Effector CD4-positive, alpha-beta T cell (primary cell): Measurements from ENCODE around the gene GUCY1A2. TPM values are rescaled to one million over a fixed set of nuclear protein-coding genes. Genes with fewer than 3 reads are reported as not detected.
"Not testable (repeated sequence)": the region's sequence is repeated elsewhere in the genome, so short reads cannot be mapped to it uniquely, and the experiment has no call there.

Experiments used
- DNase-seq: peaks from one replicate; pipeline ENCODE4 v3.0.0-alpha.2; 2020
- total RNA-seq: gene quantifications from one replicate; lab custom pipeline; 2026; lab: John Stamatoyannopoulos, UW

GUCY1A2 gene, protein sequence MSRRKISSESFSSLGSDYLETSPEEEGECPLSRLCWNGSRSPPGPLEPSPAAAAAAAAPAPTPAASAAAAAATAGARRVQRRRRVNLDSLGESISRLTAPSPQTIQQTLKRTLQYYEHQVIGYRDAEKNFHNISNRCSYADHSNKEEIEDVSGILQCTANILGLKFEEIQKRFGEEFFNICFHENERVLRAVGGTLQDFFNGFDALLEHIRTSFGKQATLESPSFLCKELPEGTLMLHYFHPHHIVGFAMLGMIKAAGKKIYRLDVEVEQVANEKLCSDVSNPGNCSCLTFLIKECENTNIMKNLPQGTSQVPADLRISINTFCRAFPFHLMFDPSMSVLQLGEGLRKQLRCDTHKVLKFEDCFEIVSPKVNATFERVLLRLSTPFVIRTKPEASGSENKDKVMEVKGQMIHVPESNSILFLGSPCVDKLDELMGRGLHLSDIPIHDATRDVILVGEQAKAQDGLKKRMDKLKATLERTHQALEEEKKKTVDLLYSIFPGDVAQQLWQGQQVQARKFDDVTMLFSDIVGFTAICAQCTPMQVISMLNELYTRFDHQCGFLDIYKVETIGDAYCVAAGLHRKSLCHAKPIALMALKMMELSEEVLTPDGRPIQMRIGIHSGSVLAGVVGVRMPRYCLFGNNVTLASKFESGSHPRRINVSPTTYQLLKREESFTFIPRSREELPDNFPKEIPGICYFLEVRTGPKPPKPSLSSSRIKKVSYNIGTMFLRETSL
- total RNA-seq = not detected

DNA sequence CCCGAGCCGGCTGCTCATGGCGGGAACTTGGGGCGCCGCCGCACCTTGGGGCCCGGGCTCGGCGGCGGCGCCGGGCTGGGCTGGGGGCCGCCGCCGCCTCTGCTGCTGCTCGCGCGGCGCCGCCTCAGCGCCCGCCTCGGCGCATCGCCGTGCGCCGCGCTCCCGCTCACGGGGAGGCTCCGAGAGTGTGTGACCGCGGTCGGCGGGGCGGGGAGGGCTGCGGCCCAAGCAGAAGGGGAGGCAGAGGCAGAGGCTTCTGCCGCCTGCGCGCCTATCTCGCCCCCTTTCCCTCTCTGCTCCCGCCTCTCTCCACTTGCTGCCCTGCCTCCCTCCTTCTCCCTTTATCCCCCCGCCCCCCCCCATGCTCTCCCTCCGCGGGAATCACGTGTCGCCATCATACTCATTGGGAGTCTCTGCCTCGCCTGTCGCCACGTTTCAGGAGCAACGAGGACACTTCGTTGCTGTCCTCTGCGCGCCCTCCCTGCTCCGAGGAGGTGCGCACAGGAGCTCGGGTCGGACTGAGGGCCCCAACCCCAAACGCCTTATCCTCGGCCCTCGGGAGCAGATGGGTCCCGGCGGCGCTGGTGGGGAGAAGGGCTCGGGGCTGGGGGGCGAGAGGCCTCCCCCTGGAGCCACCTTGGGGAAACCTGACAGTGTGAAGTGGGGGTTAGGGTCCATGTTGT lies at the start of gene GUCY1A2:
TSS of gene GUCY1A2 (minus strand) at position 258 of the 683 bp plus-strand sequence. CDS start 421 bp downstream, outside the sequence.
- DNase-seq = no peak

DNA sequence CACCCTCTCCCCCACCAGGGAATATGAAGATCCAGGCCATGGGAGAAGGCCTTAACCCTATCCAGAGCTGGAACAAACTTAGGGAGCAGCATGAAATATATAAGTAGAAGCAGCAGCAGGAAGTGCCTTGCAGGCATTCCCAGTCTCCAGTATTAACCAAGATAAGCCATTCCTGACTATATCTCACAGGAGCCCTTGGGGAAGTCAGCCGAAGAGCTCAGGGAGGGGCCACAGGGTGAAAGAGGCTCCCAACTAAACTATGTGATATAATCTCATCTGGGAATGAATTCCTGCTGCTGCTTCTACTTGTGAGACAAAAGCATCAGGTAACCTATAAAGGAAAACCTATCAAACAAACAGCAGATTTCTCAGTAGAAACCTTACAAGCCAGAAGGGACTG lies 36.1 kb upstream of the GUCY1A2 start:
- no peak for DNase-seq

DNA sequence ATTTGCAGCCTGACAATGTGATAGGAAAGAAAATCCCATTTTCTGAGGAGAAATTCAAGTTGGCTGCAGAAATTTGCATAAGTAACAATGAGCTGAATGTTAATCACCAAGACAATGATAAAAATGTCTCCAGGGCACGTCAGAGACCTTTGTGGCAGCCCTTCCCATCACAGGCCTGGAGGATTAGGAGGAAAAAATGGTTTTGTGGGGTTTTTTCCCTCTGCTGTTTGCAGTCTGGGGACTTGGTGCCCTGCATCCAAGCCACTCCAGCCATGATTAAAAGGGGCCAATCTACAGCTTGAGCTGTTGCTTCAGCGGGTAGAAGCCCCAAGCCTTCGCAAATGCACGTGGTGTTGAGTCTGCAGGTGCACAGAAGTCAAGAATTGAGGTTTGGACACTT lies 33.1 kb upstream of the GUCY1A2 start:
- not testable (repeated sequence) for DNase-seq

DNA sequence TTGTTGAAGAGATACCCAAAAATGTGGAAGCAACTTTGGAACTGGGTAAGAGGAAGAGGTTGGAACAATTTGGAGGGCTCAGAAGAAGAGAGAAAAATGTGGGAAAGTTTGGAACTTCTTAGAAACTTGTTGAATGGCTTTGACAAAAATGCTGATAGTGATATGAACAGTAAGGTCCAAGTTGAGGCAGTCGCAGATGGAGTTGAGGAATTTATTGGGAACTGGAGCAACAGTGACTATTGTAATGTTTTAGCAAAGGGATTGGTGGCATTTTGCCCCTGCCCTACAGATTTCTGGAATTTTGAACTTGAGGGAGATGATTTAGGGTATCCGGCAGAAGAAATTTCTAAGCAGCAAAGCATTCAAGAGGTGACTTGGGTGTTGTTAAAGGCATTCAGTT lies 32.6 kb upstream of the GUCY1A2 start:
- not testable (repeated sequence) for DNase-seq

DNA sequence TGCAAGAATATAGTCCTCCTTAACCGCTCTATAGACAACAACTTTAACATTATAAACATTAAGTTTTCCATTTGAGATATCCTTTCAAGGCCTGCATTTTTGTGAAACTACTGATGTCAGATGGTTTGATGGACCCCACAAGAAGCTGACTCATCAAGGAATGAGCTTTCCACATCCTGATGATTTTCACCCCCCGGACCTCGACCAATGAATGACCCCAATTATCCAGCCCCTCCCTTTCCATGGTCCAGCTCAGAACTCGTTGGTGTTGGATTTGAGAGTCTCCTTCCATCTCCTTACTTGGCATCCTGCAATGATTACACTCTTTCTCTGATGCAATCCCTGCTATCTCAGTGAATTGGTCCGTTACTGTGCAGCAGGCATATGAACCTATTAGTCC lies 31.8 kb upstream of the GUCY1A2 start:
- DNase-seq = no peak

DNA sequence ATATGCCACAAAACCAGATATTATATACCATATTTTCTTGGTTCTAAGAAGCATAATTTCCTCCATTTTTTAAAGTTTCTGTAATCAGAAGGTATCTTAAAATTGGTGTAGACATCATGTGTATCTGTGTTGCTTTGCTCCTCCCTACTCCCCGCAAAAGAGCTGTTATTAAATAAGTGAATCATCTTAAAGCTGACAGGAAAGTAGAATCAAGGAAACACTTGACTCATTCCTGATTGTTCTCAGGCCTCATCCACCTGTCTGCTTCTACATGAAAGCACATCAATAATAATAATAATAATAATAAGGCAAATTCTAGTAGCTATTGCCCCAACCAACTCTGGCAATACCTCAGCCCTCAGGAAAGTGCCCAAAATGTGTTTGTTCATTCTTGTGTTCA lies 26.2 kb upstream of the GUCY1A2 start:
- no peak for DNase-seq

DNA sequence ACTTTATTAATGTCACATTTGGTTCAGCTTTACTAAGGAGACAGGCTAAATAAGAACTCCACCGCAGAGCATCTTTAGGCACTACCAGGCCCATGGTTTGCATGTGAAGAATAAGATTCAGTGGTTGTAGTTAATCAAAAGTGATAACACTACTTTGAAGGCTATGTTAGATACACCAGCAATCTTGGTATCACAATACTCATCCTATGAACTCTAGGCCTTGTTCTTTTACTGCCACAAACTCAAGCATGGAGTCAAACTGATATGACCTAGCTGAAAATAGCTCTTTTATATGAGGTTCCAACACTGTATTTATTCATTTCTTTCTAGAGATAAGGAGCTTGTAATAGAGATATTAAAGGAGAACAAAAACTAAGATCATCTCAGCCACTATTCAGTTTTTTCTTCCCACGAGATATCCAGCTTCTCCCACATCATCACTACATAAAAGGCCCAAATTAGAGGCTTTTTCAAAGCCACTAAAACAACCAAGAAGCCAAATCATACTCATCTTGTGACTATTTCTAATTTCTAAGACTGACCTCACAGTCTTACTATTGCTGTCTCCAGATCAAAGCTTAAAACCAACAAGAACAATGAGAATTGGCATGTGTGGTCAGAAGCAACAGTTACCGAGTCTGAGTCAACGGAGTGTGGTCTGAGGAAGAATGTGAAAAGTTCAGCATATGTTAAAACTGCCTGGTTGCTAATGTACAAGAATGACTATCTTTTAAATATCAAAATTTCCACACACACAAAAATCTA lies 25.1 kb upstream of the GUCY1A2 start:
- no peak for DNase-seq

DNA sequence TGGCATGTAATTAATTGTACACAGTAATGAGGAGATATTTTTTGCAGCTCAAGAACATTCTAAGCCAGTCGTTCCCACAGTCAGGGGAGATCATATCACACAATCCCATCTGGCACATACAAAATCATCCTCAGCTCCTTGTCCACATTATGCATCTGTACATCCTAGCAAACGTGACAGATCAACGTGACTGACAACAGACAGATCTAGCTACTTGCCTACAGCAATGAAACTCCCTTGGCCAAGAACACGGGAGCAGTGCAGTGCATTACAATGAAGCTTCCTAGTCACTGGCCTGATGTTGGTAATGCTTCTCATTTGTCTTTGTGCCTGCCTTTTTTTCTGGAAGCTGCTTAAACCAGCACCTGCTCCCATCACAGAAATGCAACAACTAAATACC lies 24.5 kb upstream of the GUCY1A2 start:
- no peak for DNase-seq

DNA sequence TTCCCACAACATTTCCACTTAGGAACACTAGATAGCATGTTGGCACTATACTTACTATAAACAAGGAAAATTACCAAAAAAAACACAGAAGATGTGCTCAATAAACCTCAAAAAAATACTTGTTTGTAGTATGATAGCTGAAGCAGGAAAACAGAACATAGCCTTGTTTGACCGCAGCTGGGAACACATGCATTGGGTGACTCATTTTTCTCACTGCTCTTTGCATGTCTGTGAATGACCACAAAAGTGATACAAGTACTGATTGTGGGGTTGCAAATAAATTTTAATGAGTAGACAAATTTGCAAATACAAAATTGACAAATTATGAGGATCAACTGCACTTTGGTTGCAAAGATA lies 22.8 kb upstream of the GUCY1A2 start:
- no peak for DNase-seq

DNA sequence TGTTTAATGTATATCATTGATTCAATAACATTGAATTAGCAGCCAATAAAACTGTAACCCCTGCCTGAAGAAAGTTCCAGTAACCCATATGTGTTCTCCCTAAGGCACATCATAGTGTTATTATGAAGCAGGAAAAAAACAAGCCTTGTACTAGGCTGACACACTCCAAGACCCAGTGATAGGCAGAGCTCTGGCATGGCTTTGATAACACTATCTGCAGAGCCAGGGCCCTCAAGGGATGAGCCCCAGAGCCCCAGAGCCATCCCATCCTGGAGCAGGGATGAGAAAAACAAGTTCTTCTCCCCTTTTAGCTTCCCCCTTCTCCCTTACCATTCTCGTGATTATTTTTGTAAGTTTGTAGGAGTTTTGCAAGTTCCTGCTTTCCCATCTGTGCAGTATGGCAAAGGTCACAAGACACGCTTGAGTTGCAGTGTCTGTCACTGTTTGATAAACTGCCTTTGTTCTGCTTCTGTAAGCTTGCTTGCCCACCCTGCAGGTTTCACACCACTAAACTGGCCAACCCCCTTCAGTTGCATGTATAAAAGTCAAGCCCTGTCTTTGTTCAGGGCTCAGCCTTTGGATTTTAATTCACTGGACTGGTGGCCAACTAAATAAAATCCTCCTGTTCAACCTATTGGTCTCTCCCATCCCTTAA lies 22.3 kb upstream of the GUCY1A2 start:
- no peak for DNase-seq

DNA sequence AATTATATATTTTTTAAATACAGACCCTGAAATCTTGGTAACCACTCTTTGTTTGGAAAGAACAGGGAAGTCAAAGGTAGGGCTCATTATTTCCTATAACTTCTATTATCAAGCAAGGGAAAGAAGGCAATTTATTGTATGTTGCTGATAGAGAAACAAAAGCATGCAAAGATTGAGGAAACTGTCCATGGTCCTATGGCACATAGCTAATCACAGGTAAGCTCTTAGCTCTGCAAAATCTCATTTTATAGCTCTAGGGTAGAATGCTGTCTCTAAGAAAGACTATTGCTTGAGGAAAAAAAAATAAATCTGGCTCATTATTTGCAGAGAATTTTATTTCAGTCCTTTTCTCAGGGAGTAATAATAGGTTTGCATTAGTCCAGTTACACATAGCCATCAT lies 7.4 kb upstream of the GUCY1A2 start:
- no peak for DNase-seq

DNA sequence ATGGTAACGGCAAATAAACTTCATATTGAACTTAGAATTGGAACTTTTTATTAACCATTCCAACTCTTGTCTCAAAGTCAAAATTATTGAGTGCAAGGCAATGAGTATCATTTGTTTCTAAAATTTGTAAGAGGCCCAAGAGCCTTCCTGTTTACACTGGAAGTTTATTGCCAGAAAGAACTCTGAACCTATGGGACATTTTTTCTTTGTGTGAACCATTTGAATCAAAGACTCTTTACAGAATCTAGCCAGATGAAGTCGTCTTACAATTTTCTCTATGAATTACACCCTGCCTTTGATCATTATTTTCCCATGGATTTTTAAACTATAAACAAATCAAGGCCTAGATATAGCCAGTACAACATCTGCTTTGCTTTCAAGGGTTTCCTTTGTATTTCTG lies 2.3 kb upstream of the GUCY1A2 start:
- no peak for DNase-seq

DNA sequence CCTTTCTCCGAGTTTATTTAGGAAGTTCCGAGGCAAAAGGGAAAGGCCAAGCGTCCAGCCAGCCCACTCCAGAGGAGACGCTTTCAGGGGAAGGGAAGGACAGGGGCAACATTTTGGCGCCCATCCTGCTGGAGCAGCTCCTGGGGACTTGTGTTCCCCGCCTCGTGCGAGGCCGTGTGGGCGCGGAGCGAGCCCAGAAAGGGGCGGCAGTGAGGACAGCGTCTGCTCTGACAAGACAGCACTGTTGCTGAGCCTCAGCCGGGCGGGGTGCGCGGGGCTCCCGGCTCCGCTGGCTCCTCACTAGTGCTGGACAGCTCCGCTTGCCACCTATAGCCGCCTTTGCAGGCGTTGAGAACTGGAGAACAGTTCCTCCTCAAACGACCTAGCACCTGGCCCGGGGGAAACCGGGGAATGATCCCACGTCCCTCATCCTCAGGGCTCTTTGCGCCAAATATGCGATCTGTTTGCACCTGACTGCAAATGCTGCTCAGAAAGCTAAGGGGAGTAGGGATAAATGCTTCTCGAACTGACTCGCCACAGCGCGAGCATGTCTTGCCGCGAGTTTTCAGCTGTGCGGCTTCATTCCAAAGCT lies 722 bp upstream of the GUCY1A2 start:
- DNase-seq = no peak

DNA sequence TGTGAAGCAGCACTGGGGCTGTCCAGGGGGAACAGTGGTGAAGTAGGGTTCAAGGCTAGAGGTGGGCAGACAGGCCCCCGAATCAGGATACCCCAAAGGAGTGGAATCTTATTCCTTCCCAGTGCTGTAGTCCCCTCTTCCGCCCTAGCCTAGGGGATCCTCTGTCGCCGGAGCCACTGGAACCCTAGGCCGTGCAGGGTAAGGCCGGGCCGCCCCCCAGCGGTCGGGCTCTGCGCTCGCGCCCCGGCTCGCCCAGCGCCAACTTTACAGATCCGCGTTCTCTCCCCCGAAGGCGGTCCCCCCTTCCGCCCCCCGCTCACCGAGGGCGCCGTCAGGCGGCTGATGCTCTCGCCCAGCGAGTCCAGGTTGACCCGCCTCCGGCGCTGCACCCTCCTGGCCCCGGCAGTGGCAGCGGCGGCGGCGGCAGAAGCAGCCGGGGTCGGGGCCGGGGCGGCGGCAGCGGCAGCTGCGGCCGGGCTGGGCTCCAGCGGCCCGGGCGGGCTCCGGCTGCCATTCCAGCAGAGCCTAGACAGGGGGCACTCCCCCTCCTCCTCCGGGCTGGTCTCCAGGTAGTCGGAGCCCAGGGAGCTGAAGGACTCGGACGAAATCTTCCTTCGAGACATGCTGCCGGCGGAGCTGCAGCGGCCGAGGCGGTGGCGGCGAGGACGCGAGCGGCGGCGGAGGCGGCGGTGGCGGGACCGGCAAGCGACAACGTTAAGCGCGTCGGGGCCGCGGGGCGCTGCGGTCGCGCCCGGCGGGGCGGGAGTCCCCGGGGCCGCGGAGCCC lies 650 bp downstream of the GUCY1A2 start:
- no peak for DNase-seq

DNA sequence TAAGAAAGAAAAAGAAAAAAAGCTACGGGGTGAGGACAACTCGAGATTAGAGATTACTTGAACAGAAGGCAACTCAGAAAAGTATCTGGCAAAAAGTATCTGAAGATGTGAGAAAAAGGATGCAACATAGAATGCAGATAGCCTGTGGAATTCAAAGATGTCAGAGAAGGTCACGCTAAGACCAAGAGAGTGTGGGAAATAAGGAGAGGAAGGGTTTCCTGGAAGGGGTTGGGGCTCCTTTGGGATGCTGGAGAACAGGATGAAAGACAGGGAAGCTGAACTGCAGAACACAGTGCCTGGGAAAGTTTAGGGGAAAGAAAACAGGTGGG lies 1.2 kb downstream of the GUCY1A2 start:
- no peak for DNase-seq

DNA sequence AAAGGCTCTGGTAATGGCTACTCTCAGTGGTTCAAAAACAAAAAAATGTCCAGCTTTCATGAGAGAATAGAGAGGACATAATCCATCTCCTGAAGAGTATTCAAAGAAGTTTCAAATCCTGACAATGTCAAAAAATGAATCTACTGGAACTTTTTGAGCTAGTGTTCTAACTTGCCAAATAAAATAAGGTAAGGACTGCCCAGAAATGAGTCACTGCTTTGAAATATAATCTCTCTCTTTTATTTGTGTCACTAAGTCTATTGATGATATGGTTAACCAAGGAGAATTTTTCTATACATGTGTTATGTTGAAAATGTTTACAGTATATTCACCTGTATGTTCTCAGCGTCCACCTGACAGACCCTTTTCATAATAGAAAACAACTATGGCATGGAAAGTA lies 3.4 kb downstream of the GUCY1A2 start:
- DNase-seq = no peak

DNA sequence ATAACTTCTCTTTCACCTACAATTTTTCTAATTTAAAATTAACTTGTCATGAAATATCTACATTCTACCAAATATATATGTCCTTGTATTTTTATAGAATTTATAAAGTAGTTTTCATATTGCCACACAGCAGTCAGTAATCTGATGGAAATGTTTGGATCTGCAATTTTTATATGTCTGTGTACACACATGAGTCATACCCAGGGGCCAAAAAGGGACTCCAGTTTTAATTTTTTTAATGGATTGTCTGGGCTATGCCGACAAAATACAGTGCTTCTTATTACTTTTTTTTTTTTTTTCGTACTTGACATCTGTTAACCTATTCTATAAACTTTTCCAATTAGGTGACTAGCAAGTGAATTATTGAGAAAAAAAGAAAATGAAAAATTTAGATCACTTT lies 6.3 kb downstream of the GUCY1A2 start:
- no peak for DNase-seq

DNA sequence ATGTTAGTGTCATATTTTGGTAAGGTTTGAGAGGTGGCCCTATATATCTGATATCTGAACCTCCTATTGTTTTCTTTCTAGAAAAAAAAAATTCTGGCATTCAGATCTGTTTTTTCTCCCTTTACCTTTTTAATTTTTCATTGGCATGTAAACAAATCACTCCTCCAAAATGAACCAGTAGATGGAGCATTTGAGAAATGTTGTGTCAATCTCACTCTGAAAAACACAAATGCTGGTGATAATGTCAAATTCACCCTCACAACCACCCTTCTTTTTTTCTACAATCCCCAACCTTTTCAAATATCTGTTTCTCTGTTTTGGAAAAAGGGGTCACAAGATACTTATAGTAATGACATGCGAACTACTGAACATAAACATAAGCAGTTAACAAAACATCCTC lies 9.1 kb downstream of the GUCY1A2 start:
- no peak for DNase-seq

DNA sequence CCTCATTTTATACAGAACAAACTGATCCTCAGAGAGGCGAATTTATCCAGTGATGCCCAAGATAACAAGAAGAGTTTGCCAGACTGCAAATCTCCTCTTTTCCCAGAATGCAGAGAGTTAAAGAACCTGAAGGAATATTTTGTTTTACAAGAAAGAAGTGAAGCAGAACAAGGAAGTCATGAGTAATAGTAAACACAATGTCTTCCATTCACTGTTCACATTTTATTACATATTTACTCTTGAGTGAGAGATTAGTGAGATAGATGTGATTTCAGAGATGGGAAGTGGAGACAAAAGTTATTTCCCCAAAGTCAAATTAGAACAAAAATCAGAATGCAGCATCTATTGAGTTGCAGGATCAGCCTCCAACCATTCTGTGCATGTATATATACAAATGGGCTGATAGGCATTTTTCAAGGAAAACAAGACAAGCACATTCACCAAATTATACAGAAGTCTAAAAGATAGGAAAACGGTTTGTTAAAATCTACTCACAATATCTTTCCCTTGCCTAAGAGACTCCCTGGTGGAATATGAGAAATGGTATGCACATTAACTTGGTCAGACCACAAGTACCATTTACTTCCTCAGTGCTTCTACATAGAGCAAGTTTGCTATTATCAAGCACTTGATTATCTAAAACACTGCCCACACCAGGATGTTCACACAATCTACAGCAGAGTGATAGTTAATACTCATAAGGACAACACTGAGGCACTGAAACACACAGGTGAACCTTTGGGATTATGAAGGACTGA lies 12.0 kb downstream of the GUCY1A2 start:
- DNase-seq = no peak

DNA sequence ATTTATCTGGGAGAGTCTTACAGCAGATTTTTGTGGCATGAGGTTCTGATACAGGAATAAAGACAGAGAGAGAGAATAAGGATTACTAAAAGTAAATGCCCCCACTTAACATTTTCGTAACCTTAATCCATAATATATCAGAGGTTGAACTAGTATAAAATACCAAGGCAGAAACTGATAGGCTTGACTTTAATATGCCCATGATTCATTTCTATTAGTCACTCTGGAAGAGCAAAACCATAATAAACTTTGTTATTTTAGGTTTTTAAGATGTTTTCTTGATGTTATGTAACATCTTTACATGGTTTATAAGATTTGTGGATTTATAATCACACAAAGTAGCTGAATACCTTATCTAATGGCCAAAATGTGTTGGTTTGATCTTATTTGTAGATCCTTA lies 19.1 kb downstream of the GUCY1A2 start:
- no peak for DNase-seq

DNA sequence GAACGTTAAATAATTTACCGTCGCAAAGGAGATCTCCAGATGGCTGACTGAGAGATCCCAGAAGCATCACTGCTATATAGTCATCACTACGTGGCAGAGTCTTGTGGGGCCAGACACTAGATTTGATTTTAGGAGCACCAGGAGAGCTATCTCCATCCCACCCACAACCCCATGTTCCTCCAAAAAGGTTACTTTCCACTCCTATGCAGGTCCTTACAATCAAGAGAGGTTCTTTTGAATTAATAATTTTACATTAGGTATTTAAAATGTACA lies 19.4 kb downstream of the GUCY1A2 start:
- DNase-seq = no peak
